Activated T-helper 9 cell treated with anti-CD3 and anti-CD28 coated beads, Interleukin-2, amount 50 U/mL, for 16 hours (primary cell): ENCODE results near the gene PARP3.

Source experiments
- DNase-seq: peaks from one replicate; pipeline ENCODE4 v3.0.0-alpha.2; 2020; ENCODE audit warnings: low read depth

Gene PARP3

GRCh38 chr3:51966922-51967383, 24.8 kb downstream of the PARP3 start:
- no peak for DNase-seq

- peak; percentile 27 for DNase-seq
Observed at GRCh38 chr3:51967384-51968169, 25.4 kb downstream of the PARP3 start, which contains the start of gene PCBP4. PCBP4 (minus strand) TSS chr3:51967454; CDS start chr3:51961240, 6,214 bp downstream.

GRCh38 chr3:51968170-51968775, 26.1 kb downstream of the PARP3 start:
- DNase-seq = no peak

- no peak for DNase-seq
Observed at GRCh38 chr3:51968883-51969678, 26.9 kb downstream of the PARP3 start.

GRCh38 chr3:51969841-51970240, 27.7 kb downstream of the PARP3 start:
- DNase-seq = no peak

- DNase-seq = no peak
Observed at GRCh38 chr3:51970606-51971300, 28.6 kb downstream of the PARP3 start.

- DNase-seq = no peak
Observed at GRCh38 chr3:51971350-51971749, 29.2 kb downstream of the PARP3 start.

- DNase-seq = no peak
Observed at GRCh38 chr3:51974277-51974962, 32.3 kb downstream of the PARP3 start.

- DNase-seq = peak; percentile 64
Observed at GRCh38 chr3:51974963-51975851, 33.0 kb downstream of the PARP3 start, which contains the start of gene ABHD14A. ABHD14A (plus strand) TSS chr3:51975064; CDS start chr3:51975136, 72 bp downstream.

- DNase-seq = no peak
Observed at GRCh38 chr3:51975852-51976549, 33.8 kb downstream of the PARP3 start.

- no peak for DNase-seq
Observed at GRCh38 chr3:51977446-51978142, 35.4 kb downstream of the PARP3 start.

- no peak for DNase-seq
Observed at GRCh38 chr3:51978143-51978502, 36.0 kb downstream of the PARP3 start.

GRCh38 chr3:51980253-51980652, 38.1 kb downstream of the PARP3 start:
- DNase-seq = no peak

GRCh38 chr3:51982352-51982837, 40.2 kb downstream of the PARP3 start:
- no peak for DNase-seq

- peak; percentile 61 for DNase-seq
Observed at GRCh38 chr3:51982838-51983577, 40.8 kb downstream of the PARP3 start, which contains the start of gene ACY1. ACY1 (plus strand) TSS chr3:51983535; CDS start chr3:51984065, 530 bp downstream.

GRCh38 chr3:51983578-51984268, 41.6 kb downstream of the PARP3 start:
- DNase-seq = no peak

- no peak for DNase-seq
Observed at GRCh38 chr3:51984269-51984647, 42.1 kb downstream of the PARP3 start.
